Panc1 (cell line): ENCODE results near the gene SPRING1. TPM values are rescaled to one million over a fixed set of nuclear protein-coding genes. Genes with fewer than 3 reads are reported as not detected.
A peak's percentile ranks its signal among the peaks of the same experiment; 100 is the strongest.

Source experiments
- ATAC-seq: fragments of 200-7000 bp; cut with Tn5 transposase; 2 replicates; pipeline ENCODE4 v1.9.1; 2020; ENCODE audit warnings: mild to moderate bottlenecking, moderate library complexity
- BruUV-seq: library from RNA; stranded (reverse); fragments of 400-500 nt; replicated peaks from 2 replicates; lab custom pipeline; 2021; lab: Mats Ljungman, UMichigan
- CTCF ChIA-PET: fragments of 300-600 bp; sonication (Branson Sonifier 250); formaldehyde crosslinking; loops from one replicate; lab custom pipeline; 2022; ENCODE audit warnings: antibody characterized with exemption; lab: Charles Lee
- POLR2A ChIA-PET: fragments of 300-600 bp; sonication (Branson Sonifier 250); formaldehyde crosslinking; loops from one replicate; lab custom pipeline; 2022; ENCODE audit warnings: antibody characterized with exemption; lab: Charles Lee
- DNase-seq: peaks from one replicate; pipeline ENCODE4 v3.0.0-alpha.2; 2010; ENCODE audit warnings: low read depth, low spot score
- H3K27ac ChIP-seq: 2 replicates; pipeline ENCODE4 v1.5.1; 2011; ENCODE audit warnings: mild to moderate bottlenecking, low read length, inconsistent platforms
- H3K27me3 ChIP-seq: fragments of 200-500 bp; sonication (Bioruptor generic); 2 replicates; pipeline ENCODE4 v1.6.0; 2014; ENCODE audit warnings: low read length, inconsistent platforms; ENCODE audit not compliant: control insufficient read depth, insufficient read depth
- H3K36me3 ChIP-seq: fragments of 200-500 bp; sonication (Bioruptor generic); 2 replicates; pipeline ENCODE4 v1.5.1; 2014; ENCODE audit warnings: inconsistent platforms, mild to moderate bottlenecking, low read length, moderate library complexity; ENCODE audit not compliant: control insufficient read depth, insufficient read depth
- H3K4me1 ChIP-seq: 2 replicates; pipeline ENCODE4 v1.5.1; 2011; ENCODE audit warnings: inconsistent platforms, mild to moderate bottlenecking, low read length, moderate library complexity; ENCODE audit not compliant: control insufficient read depth, insufficient read depth
- H3K4me3 ChIP-seq, 2 experiments: 2 replicates each; pipeline ENCODE4 v1.5.1; 2011 to 2012; ENCODE audit warnings: low read depth in 2 of 2, low read length in 2 of 2, mild to moderate bottlenecking in 2 of 2, inconsistent platforms in 1 of 2, moderate library complexity in 1 of 2
- H3K9me3 ChIP-seq: fragments of 200-500 bp; sonication (Bioruptor generic); 2 replicates; pipeline ENCODE4 v1.5.1; 2014; ENCODE audit warnings: low read depth, mild to moderate bottlenecking, inconsistent platforms, low read length, moderate library complexity; ENCODE audit not compliant: control insufficient read depth, insufficient read depth
- CTCF ChIP-seq: fragments of 450-650 bp; IDR thresholded peaks from 2 replicates; pipeline ENCODE4 v1.5.1; 2017; ENCODE audit warnings: mild to moderate bottlenecking
- POLR2AphosphoS5 ChIP-seq: IDR thresholded peaks from 2 replicates; pipeline ENCODE4 v1.6.1; 2012; ENCODE audit warnings: mild to moderate bottlenecking, low read depth, low read length, moderate library complexity
- SIN3A ChIP-seq: IDR thresholded peaks from 2 replicates; pipeline ENCODE4 v1.6.1; 2012; ENCODE audit warnings: low read depth, mild to moderate bottlenecking, low read length, moderate library complexity, borderline replicate concordance; ENCODE audit not compliant: insufficient read depth
- TCF7L2 ChIP-seq: IDR thresholded peaks from 2 replicates; pipeline ENCODE4 v1.6.1; 2011; ENCODE audit warnings: mild to moderate bottlenecking, low read depth, low read length, inconsistent platforms
- in situ Hi-C: cut with HindIII; loops from 2 replicates; pipeline ENCODE4 v1.10.0; 2016; ENCODE audit warnings: low sequenced_read_pairs, low pct_unique_long_range_greater_than_20kb
- intact Hi-C: fragments of 100-400 bp; cut with micrococcal nuclease; formaldehyde crosslinking; loops from one replicate; pipeline ENCODE4 v1.10.0; 2022; ENCODE audit not compliant: unreplicated experiment
- total RNA-seq: library from RNA; stranded (reverse); gene quantifications from one replicate; pipeline ENCODE4 v1.2.1, GENCODE V29; 2021; ENCODE audit not compliant: unreplicated experiment
- TF ChIP-seq, protein P1 (sequence below), 2 experiments: IDR thresholded peaks; 2 replicates each; pipeline ENCODE4 v1.6.1; 2011 to 2012; ENCODE audit warnings: low read depth in 2 of 2, control low read depth in 1 of 2, low read length in 1 of 2, mild to moderate bottlenecking in 1 of 2, moderate library complexity in 1 of 2; ENCODE audit not compliant: insufficient read depth in 1 of 2

SPRING1 gene
- total RNA-seq, 1 experiment from 2014 or later = 71.1 TPM

GRCh38 chr12:116694653-116695463 is 43.0 kb downstream of the SPRING1 start:
- intact Hi-C loops (loop anchor here (5.0 kb wide), 1 partner anchor 73 kb away; no protein-coding TSS in a partner anchor), in situ Hi-C loops (no loop called here)
- ChIA-PET CTCF (interaction anchor here (0.6 kb wide), 1 partner anchor 462 kb away, joined by 8 read pairs; no protein-coding TSS in a partner anchor), POLR2A (no interaction called here)
- ATAC-seq = no peak
- no peaks in the 10 kb centered on the region for H3K9me3 ChIP-seq
- TF ChIP-seq CTCF (no peak), TCF7L2 (no peak), POLR2AphosphoS5 (no peak), SIN3A (no peak)
- TF ChIP-seq, protein P1, sequence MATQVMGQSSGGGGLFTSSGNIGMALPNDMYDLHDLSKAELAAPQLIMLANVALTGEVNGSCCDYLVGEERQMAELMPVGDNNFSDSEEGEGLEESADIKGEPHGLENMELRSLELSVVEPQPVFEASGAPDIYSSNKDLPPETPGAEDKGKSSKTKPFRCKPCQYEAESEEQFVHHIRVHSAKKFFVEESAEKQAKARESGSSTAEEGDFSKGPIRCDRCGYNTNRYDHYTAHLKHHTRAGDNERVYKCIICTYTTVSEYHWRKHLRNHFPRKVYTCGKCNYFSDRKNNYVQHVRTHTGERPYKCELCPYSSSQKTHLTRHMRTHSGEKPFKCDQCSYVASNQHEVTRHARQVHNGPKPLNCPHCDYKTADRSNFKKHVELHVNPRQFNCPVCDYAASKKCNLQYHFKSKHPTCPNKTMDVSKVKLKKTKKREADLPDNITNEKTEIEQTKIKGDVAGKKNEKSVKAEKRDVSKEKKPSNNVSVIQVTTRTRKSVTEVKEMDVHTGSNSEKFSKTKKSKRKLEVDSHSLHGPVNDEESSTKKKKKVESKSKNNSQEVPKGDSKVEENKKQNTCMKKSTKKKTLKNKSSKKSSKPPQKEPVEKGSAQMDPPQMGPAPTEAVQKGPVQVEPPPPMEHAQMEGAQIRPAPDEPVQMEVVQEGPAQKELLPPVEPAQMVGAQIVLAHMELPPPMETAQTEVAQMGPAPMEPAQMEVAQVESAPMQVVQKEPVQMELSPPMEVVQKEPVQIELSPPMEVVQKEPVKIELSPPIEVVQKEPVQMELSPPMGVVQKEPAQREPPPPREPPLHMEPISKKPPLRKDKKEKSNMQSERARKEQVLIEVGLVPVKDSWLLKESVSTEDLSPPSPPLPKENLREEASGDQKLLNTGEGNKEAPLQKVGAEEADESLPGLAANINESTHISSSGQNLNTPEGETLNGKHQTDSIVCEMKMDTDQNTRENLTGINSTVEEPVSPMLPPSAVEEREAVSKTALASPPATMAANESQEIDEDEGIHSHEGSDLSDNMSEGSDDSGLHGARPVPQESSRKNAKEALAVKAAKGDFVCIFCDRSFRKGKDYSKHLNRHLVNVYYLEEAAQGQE (IDR thresholded peaks at IDR 0.05; ENCODE audit: insufficient read depth in 1 of 2, low read depth in 2 of 2, low read length in 1 of 2) = no peak
- peak overlapping the region; percentile 25; the same call in 1 of the 2 replicates for H3K27ac ChIP-seq
- peaks cover 11% of the 10 kb centered on the region for H3K4me1 ChIP-seq
- H3K27me3 ChIP-seq = no peaks in the 10 kb centered on the region
- H3K4me3 ChIP-seq = no peak overlapping the region
- BruUV-seq = no TSS peak
- no peak for DNase-seq
- no peaks in the 10 kb centered on the region for H3K36me3 ChIP-seq

DNA sequence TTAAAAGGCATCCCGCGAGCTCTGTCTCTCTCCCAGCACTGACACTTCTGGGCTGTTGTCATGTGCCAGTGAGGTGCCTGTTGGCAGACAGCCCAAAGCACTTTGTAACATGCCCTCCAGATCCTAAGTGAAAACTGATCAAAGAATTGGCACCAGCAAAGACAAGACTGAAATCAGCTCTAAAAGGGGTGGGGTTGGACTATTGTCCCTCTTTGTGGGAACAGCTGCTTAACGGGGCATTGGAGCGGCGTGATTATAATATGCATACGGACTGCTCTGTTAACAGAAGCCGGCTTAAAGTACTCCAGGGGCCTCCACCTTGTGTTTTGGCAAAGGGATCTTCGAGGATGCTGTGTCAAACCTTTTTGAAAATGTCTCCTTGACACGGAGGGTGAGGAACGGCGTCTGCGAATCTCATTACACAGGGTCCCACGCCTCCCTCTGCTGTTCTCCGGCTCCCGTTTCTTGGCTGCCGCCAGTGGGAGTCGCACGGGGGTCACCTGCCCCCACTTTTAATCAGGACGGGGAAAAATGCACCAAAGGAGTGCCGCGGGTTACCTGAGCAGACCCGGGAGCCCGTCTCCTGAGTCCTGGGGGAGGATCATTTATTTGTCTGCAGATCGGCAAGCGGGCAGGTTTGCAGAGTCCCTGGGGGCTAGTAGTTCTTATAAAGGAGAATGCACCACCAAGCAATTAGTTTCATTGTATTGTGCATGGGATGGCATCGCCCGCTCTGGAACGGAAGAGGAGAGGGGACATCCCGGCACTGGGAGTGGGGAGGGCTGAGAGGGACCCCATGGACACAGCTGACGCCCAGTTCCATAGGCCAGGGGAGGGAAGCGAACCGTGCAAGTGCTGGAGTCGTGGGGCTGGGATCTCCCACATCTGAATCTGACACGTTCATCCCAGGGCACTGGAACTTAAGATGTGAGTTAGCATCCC is 44.3 kb downstream of the SPRING1 start:
- Histone ChIP-seq H3K36me3 (no peaks in the 10 kb centered on the region), H3K4me1 (peaks cover 13% of the 10 kb centered on the region), H3K27me3 (no peaks in the 10 kb centered on the region), H3K4me3 (no peak overlapping the region), H3K9me3 (no peaks in the 10 kb centered on the region), H3K27ac (peak overlapping the region; percentile 2; the same call in 1 of the 2 replicates)
- in situ Hi-C loops = no loop called here
- no peak for ATAC-seq
- TF ChIP-seq CTCF (no peak), SIN3A (no peak), POLR2AphosphoS5 (no peak), TCF7L2 (no peak)
- TF ChIP-seq, protein P1 (IDR thresholded peaks at IDR 0.05; ENCODE audit: insufficient read depth in 1 of 2, low read depth in 2 of 2, low read length in 1 of 2) = no peak
- no TSS peak for BruUV-seq
- intact Hi-C loops = no loop called here
- CTCF ChIA-PET = interaction anchor here (0.6 to 0.7 kb wide), 3 partner anchors 45 to 74 kb away, joined by 3 to 5 read pairs (median 3); partner anchors contain the start of gene RNFT2
- POLR2A ChIA-PET = no interaction called here
- no peak for DNase-seq
